Iris pigment epithelial cell (primary cell): ENCODE data around the gene AIF1.

Experiments used
- DNase-seq: peaks from one replicate; pipeline ENCODE4 v3.0.0-alpha.2; 2011; ENCODE audit warnings: low read depth

The AIF1 gene

GRCh38 chr6:31620586-31621319 lies 5.7 kb downstream of the AIF1 start, which contains the start of gene PRRC2A:
Gene PRRC2A, plus strand, starts transcription at chr6:31620715. Its CDS starts 2,075 bp downstream, at chr6:31622790.
- DNase-seq, result no peak

GRCh38 chr6:31621320-31621939 lies 6.4 kb downstream of the AIF1 start:
- DNase-seq, result no peak

- DNase-seq, result no peak
Observed at GRCh38 chr6:31621991-31622390, 7.0 kb downstream of the AIF1 start.

GRCh38 chr6:31622684-31623091 lies 7.7 kb downstream of the AIF1 start:
- no peak for DNase-seq

GRCh38 chr6:31624070-31624469 lies 9.0 kb downstream of the AIF1 start:
- no peak for DNase-seq

GRCh38 chr6:31626952-31627351 lies 11.9 kb downstream of the AIF1 start:
- DNase-seq, result no peak

GRCh38 chr6:31627690-31628287 lies 12.8 kb downstream of the AIF1 start:
- no peak for DNase-seq

- DNase-seq, result no peak
Observed at GRCh38 chr6:31629014-31629413, 14.0 kb downstream of the AIF1 start.

GRCh38 chr6:31630177-31630934 lies 15.3 kb downstream of the AIF1 start:
- DNase-seq, result no peak

- DNase-seq, result no peak
Observed at GRCh38 chr6:31631209-31631608, 16.2 kb downstream of the AIF1 start.

- DNase-seq, result no peak
Observed at GRCh38 chr6:31631681-31632278, 16.7 kb downstream of the AIF1 start.

GRCh38 chr6:31632279-31632946 lies 17.4 kb downstream of the AIF1 start:
- no peak for DNase-seq

GRCh38 chr6:31633447-31633846 lies 18.4 kb downstream of the AIF1 start:
- no peak for DNase-seq

- DNase-seq, result no peak
Observed at GRCh38 chr6:31634131-31634530, 19.1 kb downstream of the AIF1 start.

GRCh38 chr6:31634969-31635575 lies 20.0 kb downstream of the AIF1 start:
- DNase-seq, result no peak

GRCh38 chr6:31636698-31637596 lies 21.9 kb downstream of the AIF1 start:
- no peak for DNase-seq

- no peak for DNase-seq
Observed at GRCh38 chr6:31639043-31639442, 24.0 kb downstream of the AIF1 start.

GRCh38 chr6:31639449-31639861 lies 24.4 kb downstream of the AIF1 start:
- DNase-seq, result peak; percentile 85

- DNase-seq, result no peak
Observed at GRCh38 chr6:31640612-31641011, 25.6 kb downstream of the AIF1 start.

- no peak for DNase-seq
Observed at GRCh38 chr6:31641370-31641769, 26.3 kb downstream of the AIF1 start.
